GM21717 (cell line): ENCODE data around the gene FMNL2.

ENCODE experiments used
- ATAC-seq: cut with Tn5 transposase; IDR thresholded peaks from one replicate; pipeline ENCODE4 v1.9.1; 2021; ENCODE audit warnings: mild to moderate bottlenecking, moderate library complexity; ENCODE audit not compliant: unreplicated experiment

Gene FMNL2

DNA sequence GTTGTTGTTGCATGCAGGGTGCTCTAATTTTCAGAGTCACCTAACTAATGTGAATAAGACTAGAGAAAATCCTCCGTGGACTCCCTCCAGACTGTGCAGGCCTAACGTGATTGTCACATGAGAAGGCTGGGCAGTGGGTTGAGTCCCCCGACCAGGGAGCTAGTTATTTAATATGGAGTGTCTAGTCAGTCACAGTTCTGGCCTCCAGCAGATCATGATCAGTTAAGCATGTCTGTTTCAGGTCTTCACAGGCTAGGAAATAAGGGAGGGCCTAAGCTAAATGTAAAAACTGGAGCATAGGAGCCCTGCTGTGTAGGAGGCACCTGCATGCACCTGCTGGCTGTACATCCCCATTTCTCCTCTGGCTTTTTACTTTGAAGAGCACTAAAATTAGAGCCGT lies 295.5 kb downstream of the FMNL2 start:
- ATAC-seq = no peak

DNA sequence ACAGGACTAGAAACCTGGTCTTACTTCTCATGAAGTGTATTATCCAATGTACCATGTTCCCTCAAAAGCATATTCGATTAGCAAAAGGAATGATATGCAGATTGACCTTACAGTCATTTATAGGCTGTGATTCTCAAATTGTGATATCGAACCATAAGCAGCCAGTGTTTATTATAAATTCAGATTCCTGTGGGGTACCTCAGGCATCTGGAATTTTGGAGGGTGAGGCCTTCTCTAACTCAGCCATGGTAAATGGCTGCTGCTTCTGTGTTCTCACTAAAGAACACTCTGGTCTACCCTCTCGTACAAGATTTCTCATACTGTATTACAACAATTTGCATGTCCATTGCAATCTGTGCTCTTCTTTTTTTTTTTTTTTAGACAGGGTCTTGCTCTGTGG lies 297.8 kb downstream of the FMNL2 start:
- no peak for ATAC-seq

- peak; percentile 79 for ATAC-seq
Observed at GRCh38 chr2:152635635-152636298, 300.8 kb downstream of the FMNL2 start.

DNA sequence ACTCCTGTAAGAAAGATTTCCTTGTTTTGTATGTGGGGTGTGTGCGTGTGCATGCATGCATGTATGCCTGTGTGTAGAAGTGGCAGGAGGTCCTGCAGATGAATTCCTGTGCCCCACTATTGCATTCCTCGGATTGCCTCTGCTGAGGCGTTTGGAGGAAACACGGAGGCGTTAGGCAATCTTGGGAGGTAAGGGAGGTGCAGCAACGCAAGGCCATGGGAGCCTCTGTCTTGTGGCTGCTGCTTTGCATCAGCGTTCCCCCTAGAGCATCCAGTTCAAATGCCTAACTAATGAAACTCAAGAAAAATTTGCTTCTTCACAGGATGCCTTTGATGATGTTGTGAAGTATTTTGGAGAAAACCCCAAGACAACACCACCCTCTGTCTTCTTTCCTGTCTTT lies 302.3 kb downstream of the FMNL2 start:
- no peak for ATAC-seq

- ATAC-seq = no peak
Observed at GRCh38 chr2:152638056-152638455, 303.1 kb downstream of the FMNL2 start.

DNA sequence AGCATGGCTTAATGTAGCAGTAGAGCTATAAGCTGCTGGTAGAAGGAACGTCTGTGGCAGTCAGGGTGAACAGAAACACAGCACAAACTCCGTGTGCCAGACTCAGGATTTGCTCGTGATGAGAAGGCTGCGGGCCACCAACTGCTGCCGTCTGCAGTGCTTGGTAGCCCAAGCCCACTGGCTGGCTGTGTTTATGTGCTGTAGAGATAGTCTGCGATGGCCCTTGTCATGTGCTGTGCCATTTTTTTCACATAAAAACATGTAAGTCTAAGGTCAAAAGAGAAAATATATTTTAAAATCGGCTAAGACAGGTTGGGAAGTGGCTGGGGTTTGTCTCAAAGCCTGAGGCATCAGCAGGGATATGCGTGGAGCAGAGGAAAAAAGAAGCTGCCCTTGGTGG lies 303.6 kb downstream of the FMNL2 start:
- ATAC-seq = no peak

DNA sequence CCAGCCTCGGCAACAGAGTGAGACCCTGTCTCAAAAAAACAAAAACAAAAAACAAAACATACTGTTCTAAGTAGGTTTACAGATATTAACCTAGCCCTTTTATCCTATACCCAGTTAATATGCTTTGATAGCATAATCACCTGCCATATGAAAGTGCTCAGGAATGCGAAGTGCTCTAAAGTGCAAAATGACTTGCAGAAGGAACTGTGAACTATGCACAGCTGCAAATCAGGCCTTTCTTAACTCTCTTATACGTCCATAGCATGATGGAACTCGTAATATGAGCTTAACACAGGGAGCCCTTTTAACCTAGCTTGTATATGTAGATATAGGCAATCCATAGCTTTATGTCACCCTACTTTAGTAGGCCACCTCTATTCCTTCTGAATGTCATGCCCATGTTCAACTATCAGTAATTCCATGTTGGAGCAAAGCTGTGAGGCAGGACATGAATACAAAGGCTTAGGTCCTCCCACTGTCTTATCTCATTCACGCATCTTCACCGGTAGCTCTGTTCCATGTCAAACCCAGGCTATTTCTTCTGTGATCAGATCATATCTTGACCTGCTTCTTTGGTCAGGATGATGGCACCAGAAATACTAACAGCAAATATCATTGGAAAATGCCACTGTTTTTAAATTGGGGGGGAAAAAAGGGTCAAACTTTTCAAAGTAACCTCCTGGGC lies 309.4 kb downstream of the FMNL2 start:
- ATAC-seq = no peak

- ATAC-seq = no peak
Observed at GRCh38 chr2:152646264-152646663, 311.3 kb downstream of the FMNL2 start.

- no peak for ATAC-seq
Observed at GRCh38 chr2:152646775-152647174, 311.8 kb downstream of the FMNL2 start.

- no peak for ATAC-seq
Observed at GRCh38 chr2:152647552-152647951, 312.6 kb downstream of the FMNL2 start.

- no peak for ATAC-seq
Observed at GRCh38 chr2:152648336-152648735, 313.4 kb downstream of the FMNL2 start.

GRCh38 chr2:152649997-152650396 lies 315.0 kb downstream of the FMNL2 start:
- no peak for ATAC-seq

GRCh38 chr2:152650768-152651371 lies 315.9 kb downstream of the FMNL2 start:
- no peak for ATAC-seq

DNA sequence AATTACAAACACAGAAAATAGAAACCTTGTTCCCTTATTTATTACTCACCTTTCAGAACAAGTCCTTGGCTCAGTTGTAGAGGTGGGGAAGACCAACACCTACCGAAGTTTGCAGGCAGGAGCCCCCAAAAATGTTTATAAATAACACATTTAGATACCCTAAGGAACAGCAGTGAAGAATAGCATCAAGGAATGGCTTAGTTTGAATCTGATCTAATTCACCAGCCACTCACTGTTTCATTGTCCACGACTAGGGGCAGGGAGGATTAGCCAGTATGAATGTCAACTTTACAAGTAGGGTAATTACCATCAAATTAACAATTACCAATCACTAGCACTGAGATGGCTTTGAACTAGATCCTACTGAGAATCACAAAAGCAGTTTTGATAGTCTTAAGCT lies 316.9 kb downstream of the FMNL2 start:
- ATAC-seq = no peak

- no peak for ATAC-seq
Observed at GRCh38 chr2:152655880-152656279, 320.9 kb downstream of the FMNL2 start.

DNA sequence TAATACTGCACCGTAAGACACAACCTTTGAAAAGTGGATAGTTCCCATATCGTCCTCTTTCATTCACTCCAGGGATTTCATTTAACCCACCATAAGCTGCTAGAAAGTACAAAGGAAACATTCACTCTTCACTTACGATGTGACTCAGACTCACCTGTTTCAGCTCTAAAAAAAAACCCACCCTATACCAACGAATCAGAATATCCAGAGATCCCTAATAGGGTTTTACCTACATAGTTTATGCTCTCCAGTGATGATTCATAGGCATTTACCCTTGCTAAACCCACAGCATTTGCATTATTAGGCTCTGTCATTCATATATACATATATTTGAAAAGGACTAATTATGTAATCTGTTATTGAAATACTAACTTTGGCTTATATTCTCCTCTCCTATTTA lies 322.1 kb downstream of the FMNL2 start:
- peak; percentile 63 for ATAC-seq

GRCh38 chr2:152658221-152658620 lies 323.2 kb downstream of the FMNL2 start:
- no peak for ATAC-seq

- no peak for ATAC-seq
Observed at GRCh38 chr2:152661076-152661475, 326.1 kb downstream of the FMNL2 start.

DNA sequence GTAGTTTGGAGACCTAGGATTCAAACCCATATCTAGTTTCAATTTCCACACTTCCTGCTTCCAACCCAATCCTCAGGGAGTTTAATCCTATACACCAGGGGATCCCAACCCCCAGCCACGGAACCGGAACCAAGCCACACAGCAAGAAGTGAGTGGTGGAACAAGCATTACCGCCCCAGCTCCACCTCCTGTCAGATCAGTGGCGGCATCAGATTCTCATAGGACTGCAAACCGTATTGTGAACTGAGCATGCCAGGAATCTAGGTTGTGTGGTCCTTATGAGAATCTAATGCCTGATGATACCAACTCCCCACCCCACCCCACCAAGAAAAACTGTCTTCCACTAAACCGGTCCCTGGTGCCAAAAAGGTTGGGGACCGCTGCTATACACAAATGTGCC lies 329.8 kb downstream of the FMNL2 start:
- no peak for ATAC-seq

DNA sequence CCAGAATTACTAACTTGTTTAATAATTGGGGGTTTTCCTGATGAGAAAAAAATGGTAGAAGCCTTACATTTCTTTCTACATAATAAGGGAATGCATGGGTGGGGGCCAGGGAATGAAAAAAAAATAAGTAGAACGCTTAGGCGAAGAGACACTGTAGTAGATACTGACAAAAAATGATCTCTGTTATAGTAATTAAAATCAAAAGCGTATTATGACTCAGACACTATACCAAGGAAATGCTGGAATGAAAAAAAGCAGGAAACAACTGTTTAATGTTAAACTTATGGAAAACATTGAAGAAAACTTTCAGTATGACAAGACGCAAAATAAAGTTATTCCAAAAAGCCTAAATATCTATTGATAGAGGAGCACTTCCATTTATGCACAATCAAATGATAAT lies 339.4 kb downstream of the FMNL2 start:
- no peak for ATAC-seq

- ATAC-seq = no peak
Observed at GRCh38 chr2:152676461-152676860, 341.5 kb downstream of the FMNL2 start.

- no peak for ATAC-seq
Observed at GRCh38 chr2:152678808-152679207, 343.8 kb downstream of the FMNL2 start.
